A549 (cell line): ENCODE data around the gene CNPY4. TPM values are rescaled to one million over a fixed set of nuclear protein-coding genes. Genes with fewer than 3 reads are reported as not detected.

Experiments used
- ATAC-seq, 2 experiments: fragments of 200-7000 bp in 1 of 2; fragments of >200 bp in 1 of 2; cut with Nextera tagmentation in 1 of 2; cut with Tn5 transposase in 1 of 2; 3 replicates each; pipeline versions ENCODE4 v1.8.0 to v1.9.1; 2018 to 2020; ENCODE audit warnings: mild to moderate bottlenecking in 1 of 2, moderate library complexity in 1 of 2
- CTCF ChIA-PET: fragments of 300-600 bp; sonication (Branson Sonifier 250); formaldehyde crosslinking; extraction: SDS; loops from one replicate; lab custom pipeline; 2021; ENCODE audit warnings: antibody characterized with exemption, inconsistent platforms; lab: Yijun Ruan, JAX
- POLR2A ChIA-PET: fragments of 350-600 bp; formaldehyde crosslinking; extraction: SDS; loops from one replicate; lab custom pipeline; 2021; ENCODE audit warnings: antibody characterized with exemption, inconsistent platforms; lab: Yijun Ruan, JAX
- DNase-seq, 2 experiments: peaks; one replicate each; pipeline versions ENCODE4 v3.0.0 to v3.0.0-alpha.2; 2011 to 2016; ENCODE audit warnings: low read depth in 1 of 2, low spot score in 1 of 2
- FAIRE-seq: peaks from 2 replicates; lab custom pipeline; 2011; peaks lifted over from hg19 to GRCh38; lab: Jason Lieb, UNC
- H3K27ac ChIP-seq, 2 experiments: fragments of >200 bp; sonication (Bioruptor Twin); formaldehyde crosslinking; 3 replicates each; pipeline ENCODE4 v1.5.1; 2016 to 2017
- H3K4me1 ChIP-seq: fragments of >200 bp; sonication (Bioruptor Twin); formaldehyde crosslinking; 3 replicates; pipeline ENCODE4 v1.6.1; 2016
- H3K4me2 ChIP-seq: fragments of >200 bp; sonication (Bioruptor Twin); formaldehyde crosslinking; 3 replicates; pipeline ENCODE4 v1.6.1; 2016
- H3K4me3 ChIP-seq: fragments of >200 bp; sonication (Bioruptor Twin); formaldehyde crosslinking; 3 replicates; pipeline ENCODE4 v1.5.1; 2016
- H3K9me3 ChIP-seq: fragments of >200 bp; sonication (Bioruptor Twin); formaldehyde crosslinking; 3 replicates; pipeline ENCODE4 v1.6.1; 2016
- BCL3 ChIP-seq: fragments of >200 bp; sonication (Bioruptor Twin); formaldehyde crosslinking; IDR thresholded peaks from 3 replicates; pipeline ENCODE4 v1.6.1; 2016
- CHD4 ChIP-seq: fragments of 200-600 bp; sonication (generic); IDR thresholded peaks from 2 replicates; pipeline ENCODE4 v1.6.1; 2016; ENCODE audit warnings: antibody characterized with exemption, mild to moderate bottlenecking, borderline replicate concordance
- EHF ChIP-seq: fragments of 250-450 bp; sonication (Bioruptor Pico); IDR thresholded peaks from 2 replicates; pipeline ENCODE4 v1.5.0; 2020; ENCODE audit warnings: mild to moderate bottlenecking
- EHMT2 ChIP-seq: fragments of 200-600 bp; sonication (generic); IDR thresholded peaks from 2 replicates; pipeline ENCODE4 v1.6.1; 2016; ENCODE audit warnings: antibody characterized with exemption, low read depth, mild to moderate bottlenecking, moderate library complexity
- EP300 ChIP-seq, 2 experiments: fragments of >200 bp; sonication (Bioruptor Twin); formaldehyde crosslinking; IDR thresholded peaks; 2 replicates in 1 of 2; 3 replicates in 1 of 2; pipeline ENCODE4 v1.6.1; 2016 to 2017
- FOXS1 ChIP-seq: fragments of 250-450 bp; sonication (Bioruptor Pico); IDR thresholded peaks from 2 replicates; pipeline ENCODE4 v1.5.0; 2020; ENCODE audit warnings: mild to moderate bottlenecking, moderate library complexity
- GATA3 ChIP-seq: IDR thresholded peaks from 2 replicates; pipeline ENCODE4 v1.6.1; 2012; ENCODE audit warnings: borderline replicate concordance
- HDAC2 ChIP-seq: fragments of 200-600 bp; sonication (generic); IDR thresholded peaks from 2 replicates; pipeline ENCODE4 v1.6.1; 2016
- HES2 ChIP-seq: fragments of >200 bp; sonication (Bioruptor Twin); formaldehyde crosslinking; IDR thresholded peaks from 2 replicates; pipeline ENCODE4 v1.6.1; 2016
- HOXA7 ChIP-seq: fragments of 250-450 bp; sonication (Bioruptor Pico); IDR thresholded peaks from 2 replicates; pipeline ENCODE4 v1.5.0; 2020; ENCODE audit warnings: mild to moderate bottlenecking, moderate library complexity
- HOXB13 ChIP-seq: fragments of 250-450 bp; sonication (Bioruptor Pico); IDR thresholded peaks from 2 replicates; pipeline ENCODE4 v1.5.0; 2020; ENCODE audit warnings: low read depth, mild to moderate bottlenecking, moderate library complexity
- KDM1A ChIP-seq: fragments of 200-600 bp; sonication (generic); IDR thresholded peaks from 2 replicates; pipeline ENCODE4 v1.6.1; 2016; ENCODE audit warnings: low read depth, mild to moderate bottlenecking
- NFE2L2 ChIP-seq: fragments of 150-350 bp; conservative IDR thresholded peaks from 2 replicates; pipeline ENCODE4 v1.6.1; 2014; ENCODE audit warnings: low read length
- PHF8 ChIP-seq: fragments of 200-600 bp; sonication (generic); IDR thresholded peaks from 2 replicates; pipeline ENCODE4 v1.6.1; 2016; ENCODE audit warnings: low read depth, mild to moderate bottlenecking, antibody characterized with exemption, moderate library complexity, borderline replicate concordance
- POLR2A ChIP-seq: IDR thresholded peaks from 2 replicates; pipeline ENCODE4 v1.6.1; 2012; ENCODE audit warnings: mild to moderate bottlenecking, low read length
- RNF2 ChIP-seq: fragments of 200-600 bp; sonication (generic); IDR thresholded peaks from 2 replicates; pipeline ENCODE4 v1.6.1; 2016; ENCODE audit warnings: low read depth, mild to moderate bottlenecking, antibody characterized with exemption, moderate library complexity, borderline replicate concordance
- SREBF2 ChIP-seq: fragments of 450-650 bp; IDR thresholded peaks from 2 replicates; pipeline ENCODE4 v1.6.1; 2014; ENCODE audit warnings: mild to moderate bottlenecking, moderate library complexity
- ZFP36 ChIP-seq: fragments of 450-650 bp; IDR thresholded peaks from 2 replicates; pipeline ENCODE4 v1.6.1; 2014; ENCODE audit warnings: borderline replicate concordance; ENCODE audit not compliant: partially characterized antibody
- WGBS: methylation state at CpG from one replicate; pipeline ENCODE4 v1.1.6; 2017; ENCODE audit errors: missing lambda C conversion rate; 5-methylcytosine and 5-hydroxymethylcytosine counted together
- polyA plus RNA-seq, 4 experiments: library from polyadenylated mRNA; depleted of rRNA in 3 of 4; stranded (reverse); fragments of >200 nt; fragmentation: RNase III in 1 of 4; extraction: RNeasy Plus Mini Kit Qiagen cat#74134 plus additional on column Dnase treatment in 1 of 4; gene quantifications; 2 replicates in 3 of 4; 3 replicates in 1 of 4; pipeline ENCODE4 v1.2.3, GENCODE V29; 2011 to 2017
- TF ChIP-seq, protein P1 (sequence below): fragments of 450-650 bp; IDR thresholded peaks from 2 replicates; pipeline ENCODE4 v1.6.1; 2014; ENCODE audit warnings: antibody characterized with exemption
- TF ChIP-seq, protein P2 (sequence below): IDR thresholded peaks from 2 replicates; pipeline ENCODE4 v1.6.1; 2012
- TF ChIP-seq, protein P3 (sequence below): IDR thresholded peaks from 2 replicates; pipeline ENCODE4 v1.6.1; 2012

The CNPY4 gene
- polyA plus RNA-seq, 2 of the 4 experiments (the other 2 are of a cell fraction), result 11.7 to 22.8 TPM

GRCh38 chr7:100126931-100127865 lies 7.8 kb downstream of the CNPY4 start, which contains the start of gene MBLAC1 (continued):
- TF ChIP-seq, protein P1, sequence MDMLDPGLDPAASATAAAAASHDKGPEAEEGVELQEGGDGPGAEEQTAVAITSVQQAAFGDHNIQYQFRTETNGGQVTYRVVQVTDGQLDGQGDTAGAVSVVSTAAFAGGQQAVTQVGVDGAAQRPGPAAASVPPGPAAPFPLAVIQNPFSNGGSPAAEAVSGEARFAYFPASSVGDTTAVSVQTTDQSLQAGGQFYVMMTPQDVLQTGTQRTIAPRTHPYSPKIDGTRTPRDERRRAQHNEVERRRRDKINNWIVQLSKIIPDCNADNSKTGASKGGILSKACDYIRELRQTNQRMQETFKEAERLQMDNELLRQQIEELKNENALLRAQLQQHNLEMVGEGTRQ, result no peak
- no peak for TF ChIP-seq HES2
- TF ChIP-seq GATA3, result peak; percentile 81
- peak; percentile 53 for TF ChIP-seq ZFP36
- TF ChIP-seq FOXS1 (CRISPR knock-in tag), result no peak
- TF ChIP-seq, protein P2, sequence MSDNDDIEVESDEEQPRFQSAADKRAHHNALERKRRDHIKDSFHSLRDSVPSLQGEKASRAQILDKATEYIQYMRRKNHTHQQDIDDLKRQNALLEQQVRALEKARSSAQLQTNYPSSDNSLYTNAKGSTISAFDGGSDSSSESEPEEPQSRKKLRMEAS, result peak; percentile 37
- TF ChIP-seq, protein P3, sequence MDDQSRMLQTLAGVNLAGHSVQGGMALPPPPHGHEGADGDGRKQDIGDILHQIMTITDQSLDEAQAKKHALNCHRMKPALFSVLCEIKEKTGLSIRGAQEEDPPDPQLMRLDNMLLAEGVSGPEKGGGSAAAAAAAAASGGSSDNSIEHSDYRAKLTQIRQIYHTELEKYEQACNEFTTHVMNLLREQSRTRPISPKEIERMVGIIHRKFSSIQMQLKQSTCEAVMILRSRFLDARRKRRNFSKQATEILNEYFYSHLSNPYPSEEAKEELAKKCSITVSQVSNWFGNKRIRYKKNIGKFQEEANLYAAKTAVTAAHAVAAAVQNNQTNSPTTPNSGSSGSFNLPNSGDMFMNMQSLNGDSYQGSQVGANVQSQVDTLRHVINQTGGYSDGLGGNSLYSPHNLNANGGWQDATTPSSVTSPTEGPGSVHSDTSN, result no peak; the same call in none of the 2 replicates
- TF ChIP-seq EP300 (IDR thresholded peaks at IDR 0.05), result no peak
- TF ChIP-seq POLR2A, result peak; percentile 81
- TF ChIP-seq EHMT2, result no peak
- no peak for TF ChIP-seq CHD4
- peak; percentile 80; the same call in 2 of the 3 replicates for TF ChIP-seq BCL3
- TF ChIP-seq HOXA7, result no peak
- TF ChIP-seq PHF8, result peak; percentile 80; the same call in 1 of the 2 replicates
- TF ChIP-seq KDM1A, result no peak
- TF ChIP-seq RNF2, result no peak
- TF ChIP-seq EHF (CRISPR knock-in tag), result no peak

GRCh38 chr7:100127866-100128636 lies 8.6 kb downstream of the CNPY4 start:
- TF ChIP-seq EP300 (IDR thresholded peaks at IDR 0.05) (no peak), SREBF2 (no peak), NFE2L2 (no peak), HDAC2 (no peak), HOXB13 (no peak), HES2 (no peak), EHF (CRISPR knock-in tag) (no peak), POLR2A (no peak)
- TF ChIP-seq, protein P2, result no peak
- ATAC-seq (peak in 1 of 2 experiments; percentile 4; a peak in 1 of 6 replicates), FAIRE-seq (no peak), DNase-seq (no peak)
- 56% methylated on average over 35 of the region's 37 CpGs for WGBS
- Histone ChIP-seq H3K27ac (peak overlapping the region; percentile 90 to 94), H3K4me2 (peak overlapping the region; percentile 62), H3K4me3 (peak overlapping the region; percentile 64), H3K4me1 (peaks cover 30% of the 10 kb centered on the region), H3K9me3 (no peaks in the 10 kb centered on the region)
- CTCF ChIA-PET, result interaction anchor here (1.1 to 13.2 kb wide), 6 partner anchors 23 to 280 kb away, joined by 3 to 245 read pairs (median 8); partner anchors contain the start of genes AP4M1, GJC3, LAMTOR4 and MCM7
- POLR2A ChIA-PET, result interaction anchor here (3.4 kb wide), 1 partner anchor 27 kb away, joined by 8 read pairs; the partner anchor contains the start of genes AP4M1 and MCM7
